OCI-LY1 (cell line): ENCODE measurements around the gene CHST8.

Experiments used
- CTCF ChIP-seq: fragments of 200-600 bp; sonication (generic), shearing (Covaris generic); IDR thresholded peaks from 2 replicates; pipeline ENCODE4 v1.5.1; 2017; ENCODE audit warnings: mild to moderate bottlenecking, antibody characterized with exemption, low read length, moderate library complexity, mixed read lengths
- EZH2 ChIP-seq: fragments of 200-600 bp; sonication (generic), shearing (Covaris generic); IDR thresholded peaks from 2 replicates; pipeline ENCODE4 v1.8.0; 2017; ENCODE audit warnings: borderline replicate concordance, mixed run types, mild to moderate bottlenecking, antibody characterized with exemption, low read length, moderate library complexity, mixed read lengths

GRCh38 chr19:33678796-33679585 lies 57.2 kb downstream of the CHST8 start:
- no peak for TF ChIP-seq CTCF
- no peak for TF ChIP-seq EZH2
